ENCODE results near the gene TMEM72.

Gene TMEM72

DNA sequence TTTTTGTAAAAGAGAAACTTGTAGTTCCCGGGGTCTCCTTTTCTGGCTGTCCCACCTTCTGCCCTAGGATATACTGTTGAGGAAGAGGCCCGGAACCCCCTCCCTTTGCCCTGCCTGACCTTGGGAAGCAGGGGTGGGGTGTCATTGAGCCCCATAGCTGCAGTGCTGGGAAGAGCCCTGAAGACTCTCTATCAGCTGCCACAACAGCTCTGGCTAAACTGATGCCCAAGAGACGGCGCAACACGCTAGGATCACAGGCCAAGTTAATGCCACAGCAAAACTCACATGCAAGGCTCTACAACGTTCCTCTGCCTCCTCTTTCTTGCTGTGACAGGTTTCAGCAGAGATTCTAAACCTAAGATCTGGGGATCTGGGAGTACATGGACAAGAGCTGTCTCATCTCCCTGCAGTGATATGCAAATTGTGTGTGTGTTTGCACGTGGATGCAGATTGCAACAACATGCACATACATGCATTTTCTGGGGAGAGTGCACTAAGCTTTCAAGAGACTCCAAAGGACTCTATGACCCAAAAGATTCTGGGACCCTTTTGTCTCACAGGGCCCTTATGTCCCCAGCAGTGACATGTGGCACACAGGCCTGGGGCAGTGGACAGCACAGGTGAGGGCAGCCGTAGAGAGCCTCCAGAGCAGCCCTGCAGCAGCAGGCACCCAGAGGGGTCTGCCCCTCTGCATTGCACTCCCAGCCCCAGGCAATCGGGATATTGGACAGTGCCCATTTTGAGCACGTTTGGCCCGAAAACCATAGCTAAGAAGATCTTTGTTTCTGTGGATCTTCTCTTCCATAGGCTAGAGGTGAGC lies 51.0 kb downstream of the TMEM72 start:
- H3K27ac ChIP-seq (ENCODE audit: poor library complexity, severe bottlenecking): no peak overlapping the region

DNA sequence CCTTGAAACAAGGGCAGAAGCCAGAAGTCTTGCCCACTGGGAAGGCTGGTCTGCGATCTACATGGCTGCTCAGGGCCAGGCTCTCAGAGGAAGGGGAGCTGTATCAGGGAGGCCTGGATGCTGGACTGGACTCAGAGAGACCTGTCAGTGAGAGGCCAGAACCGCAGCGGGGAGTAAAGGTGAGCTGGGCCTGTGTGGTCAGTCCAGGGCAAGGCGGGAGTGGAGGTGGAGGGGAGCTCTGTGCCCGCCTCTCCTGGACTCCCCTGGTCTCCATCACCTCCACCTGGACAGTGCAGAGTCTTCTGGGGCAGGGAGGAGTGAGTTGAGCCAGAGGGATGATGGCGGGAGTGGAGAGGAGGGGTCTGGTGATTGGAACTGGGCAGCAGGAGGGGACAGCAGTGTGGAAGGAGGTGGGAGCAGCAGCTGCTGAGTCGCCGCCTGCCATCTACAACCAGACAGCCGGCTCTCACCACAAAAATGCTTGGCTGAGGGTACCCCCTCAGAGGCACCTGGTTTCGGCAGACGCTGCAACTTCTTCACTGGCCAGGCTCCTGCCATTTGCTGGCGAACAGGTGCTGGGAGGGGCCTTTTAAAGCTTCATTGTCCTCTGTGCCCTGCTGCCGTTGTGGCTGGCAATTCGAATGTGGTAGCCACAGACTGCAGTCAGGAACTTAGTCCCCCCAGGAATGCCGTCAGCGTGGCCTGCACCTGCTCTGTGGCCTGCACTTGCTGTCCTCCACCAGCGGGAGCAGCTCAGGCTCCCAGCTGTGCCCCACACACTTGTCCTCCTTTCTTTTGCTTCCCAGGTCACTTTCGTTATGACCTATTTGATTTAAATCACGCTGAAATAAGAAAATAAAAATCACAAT lies 52.0 kb downstream of the TMEM72 start:
- TF ChIP-seq, protein P1, sequence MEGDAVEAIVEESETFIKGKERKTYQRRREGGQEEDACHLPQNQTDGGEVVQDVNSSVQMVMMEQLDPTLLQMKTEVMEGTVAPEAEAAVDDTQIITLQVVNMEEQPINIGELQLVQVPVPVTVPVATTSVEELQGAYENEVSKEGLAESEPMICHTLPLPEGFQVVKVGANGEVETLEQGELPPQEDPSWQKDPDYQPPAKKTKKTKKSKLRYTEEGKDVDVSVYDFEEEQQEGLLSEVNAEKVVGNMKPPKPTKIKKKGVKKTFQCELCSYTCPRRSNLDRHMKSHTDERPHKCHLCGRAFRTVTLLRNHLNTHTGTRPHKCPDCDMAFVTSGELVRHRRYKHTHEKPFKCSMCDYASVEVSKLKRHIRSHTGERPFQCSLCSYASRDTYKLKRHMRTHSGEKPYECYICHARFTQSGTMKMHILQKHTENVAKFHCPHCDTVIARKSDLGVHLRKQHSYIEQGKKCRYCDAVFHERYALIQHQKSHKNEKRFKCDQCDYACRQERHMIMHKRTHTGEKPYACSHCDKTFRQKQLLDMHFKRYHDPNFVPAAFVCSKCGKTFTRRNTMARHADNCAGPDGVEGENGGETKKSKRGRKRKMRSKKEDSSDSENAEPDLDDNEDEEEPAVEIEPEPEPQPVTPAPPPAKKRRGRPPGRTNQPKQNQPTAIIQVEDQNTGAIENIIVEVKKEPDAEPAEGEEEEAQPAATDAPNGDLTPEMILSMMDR (IDR thresholded peaks at IDR 0.05; ENCODE audit: poor library complexity, severe bottlenecking): no peak
- DNase-seq (ENCODE audit: low spot score) (no peak), ATAC-seq (ENCODE audit: low read depth) (no peak)
- H3K4me1 ChIP-seq (ENCODE audit: insufficient read depth, poor library complexity, severe bottlenecking): no peaks in the 10 kb centered on the region
- no peak overlapping the region for H3K4me3 ChIP-seq (ENCODE audit: severe bottlenecking)
- no peaks in the 10 kb centered on the region for H3K36me3 ChIP-seq (ENCODE audit: low read depth)
- no peak overlapping the region for H3K27ac ChIP-seq (ENCODE audit: poor library complexity, severe bottlenecking)
- no peaks in the 10 kb centered on the region for H3K27me3 ChIP-seq (ENCODE audit: insufficient read depth, poor library complexity, severe bottlenecking)
- no peaks in the 10 kb centered on the region for H3K9me3 ChIP-seq (ENCODE audit: severe bottlenecking)

More for the DNA sequence above, 51.0 kb downstream of the TMEM72 start:
- Histone ChIP-seq H3K4me1 (ENCODE audit: insufficient read depth, poor library complexity, severe bottlenecking) (no peaks in the 10 kb centered on the region), H3K27me3 (ENCODE audit: insufficient read depth, poor library complexity, severe bottlenecking) (no peaks in the 10 kb centered on the region), H3K4me3 (ENCODE audit: severe bottlenecking) (no peak overlapping the region), H3K9me3 (ENCODE audit: severe bottlenecking) (no peaks in the 10 kb centered on the region), H3K36me3 (ENCODE audit: low read depth) (no peaks in the 10 kb centered on the region)
- no peak for DNase-seq (ENCODE audit: low spot score)
- TF ChIP-seq, protein P1 (IDR thresholded peaks at IDR 0.05; ENCODE audit: poor library complexity, severe bottlenecking): no peak
- ATAC-seq (ENCODE audit: low read depth): no peak

DNA sequence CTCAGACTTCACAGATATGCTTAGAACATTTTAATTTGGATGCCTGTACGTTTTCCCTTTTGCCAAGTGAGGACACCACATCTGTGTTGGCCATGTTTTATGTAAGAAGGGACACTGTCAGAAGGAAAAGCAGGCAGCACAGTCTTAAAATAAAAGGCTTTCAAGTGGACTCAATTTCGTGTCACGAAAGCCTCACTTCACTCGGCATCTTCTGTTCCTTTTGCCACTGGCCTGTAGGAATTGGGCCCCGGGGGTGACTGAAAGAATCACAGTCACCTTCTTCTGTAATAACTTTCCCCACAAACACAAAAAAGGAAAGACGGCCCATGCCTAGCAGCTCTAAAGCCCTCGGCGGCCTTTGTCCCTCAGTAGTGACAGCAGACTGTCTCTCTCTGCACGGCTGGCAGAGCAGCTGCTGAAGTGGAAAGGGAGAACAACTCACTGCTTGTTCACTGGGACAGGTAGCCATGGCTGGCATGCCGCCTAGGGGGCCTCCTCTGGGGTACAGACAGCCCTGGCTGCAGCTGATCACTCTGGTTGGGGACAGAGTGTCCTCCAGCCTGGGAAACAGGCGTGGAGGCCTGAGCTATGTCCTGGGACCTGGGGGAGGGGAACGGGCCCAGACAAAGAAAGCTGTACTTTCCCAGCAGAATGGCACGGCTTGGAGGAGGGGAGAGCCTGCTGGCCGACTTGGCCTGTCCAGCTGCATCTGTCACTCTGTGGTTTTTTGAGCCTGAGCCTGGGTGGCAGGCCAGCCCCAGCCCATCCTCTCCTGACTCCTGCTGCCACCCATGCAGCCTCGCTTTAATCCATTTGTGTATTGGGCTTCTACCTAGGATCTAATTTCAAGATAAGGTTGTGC lies 52.9 kb downstream of the TMEM72 start:
- Histone ChIP-seq H3K27me3 (ENCODE audit: insufficient read depth, poor library complexity, severe bottlenecking) (no peaks in the 10 kb centered on the region), H3K27ac (ENCODE audit: poor library complexity, severe bottlenecking) (no peak overlapping the region), H3K36me3 (ENCODE audit: low read depth) (no peaks in the 10 kb centered on the region), H3K4me1 (ENCODE audit: insufficient read depth, poor library complexity, severe bottlenecking) (no peaks in the 10 kb centered on the region), H3K9me3 (ENCODE audit: severe bottlenecking) (no peaks in the 10 kb centered on the region), H3K4me3 (ENCODE audit: severe bottlenecking) (no peak overlapping the region)
- DNase-seq (ENCODE audit: low spot score): no peak
- TF ChIP-seq, protein P1 (IDR thresholded peaks at IDR 0.05; ENCODE audit: poor library complexity, severe bottlenecking): no peak
- ATAC-seq (ENCODE audit: low read depth): no peak

DNA sequence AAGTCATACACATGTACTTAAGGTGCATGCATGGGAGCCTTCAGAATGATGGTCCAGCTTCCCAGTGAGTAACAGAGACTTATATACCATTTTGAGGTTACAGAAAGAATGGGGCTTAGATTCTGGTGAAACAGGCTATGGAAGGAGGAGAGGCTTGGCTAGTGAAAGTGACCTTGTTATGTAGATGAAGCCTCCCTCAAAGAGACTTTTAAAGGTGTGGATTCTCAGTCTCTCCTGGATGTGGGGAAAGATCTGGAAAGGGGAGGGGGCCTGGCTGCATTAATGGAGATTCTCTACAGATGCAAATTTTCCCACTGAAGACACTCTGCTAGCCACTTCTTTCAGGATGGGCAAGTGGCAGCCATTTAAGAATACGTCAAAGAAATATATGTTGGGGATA lies 54.0 kb downstream of the TMEM72 start:
- DNase-seq (ENCODE audit: low spot score) (no peak), ATAC-seq (ENCODE audit: low read depth) (no peak)
- no peaks in the 10 kb centered on the region for H3K27me3 ChIP-seq (ENCODE audit: insufficient read depth, poor library complexity, severe bottlenecking)
- H3K36me3 ChIP-seq (ENCODE audit: low read depth): no peaks in the 10 kb centered on the region
- H3K27ac ChIP-seq (ENCODE audit: poor library complexity, severe bottlenecking): no peak overlapping the region
- no peaks in the 10 kb centered on the region for H3K9me3 ChIP-seq (ENCODE audit: severe bottlenecking)
- TF ChIP-seq, protein P1 (IDR thresholded peaks at IDR 0.05; ENCODE audit: poor library complexity, severe bottlenecking): no peak
- H3K4me3 ChIP-seq (ENCODE audit: severe bottlenecking): no peak overlapping the region
- no peaks in the 10 kb centered on the region for H3K4me1 ChIP-seq (ENCODE audit: insufficient read depth, poor library complexity, severe bottlenecking)
